DMS 273 (cell line): ENCODE results near the gene SHISAL2A.

Source experiments
- DNase-seq: peaks from one replicate; lab custom pipeline; 2025; ENCODE audit not compliant: unreplicated experiment; lab: John Stamatoyannopoulos, UW

SHISAL2A gene

GRCh38 chr1:52658795-52659194 is 25.8 kb downstream of the SHISAL2A start:
- no peak for DNase-seq

GRCh38 chr1:52659356-52659755 is 26.4 kb downstream of the SHISAL2A start:
- no peak for DNase-seq

- no peak for DNase-seq
Observed at GRCh38 chr1:52659851-52660596, 27.1 kb downstream of the SHISAL2A start.

DNA sequence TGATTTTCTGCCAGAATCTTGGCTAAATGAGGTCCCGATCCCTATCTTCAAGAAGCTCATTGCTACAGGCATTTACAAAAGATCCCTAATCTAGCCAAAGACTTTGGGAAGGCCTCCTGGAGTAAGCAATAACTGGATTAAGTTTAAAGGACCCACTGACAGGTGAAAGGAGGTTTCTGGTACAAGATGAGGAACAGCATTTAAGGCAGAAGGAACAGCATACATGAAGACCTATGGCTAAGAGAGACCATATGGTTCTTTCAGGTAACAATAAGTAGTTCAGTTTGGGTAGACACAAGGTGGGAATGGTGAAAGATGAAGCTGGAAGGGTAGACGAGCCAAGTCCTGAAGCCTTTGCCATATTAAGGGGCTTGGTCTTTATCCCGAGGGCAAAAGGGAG is 27.8 kb downstream of the SHISAL2A start:
- DNase-seq, result no peak

DNA sequence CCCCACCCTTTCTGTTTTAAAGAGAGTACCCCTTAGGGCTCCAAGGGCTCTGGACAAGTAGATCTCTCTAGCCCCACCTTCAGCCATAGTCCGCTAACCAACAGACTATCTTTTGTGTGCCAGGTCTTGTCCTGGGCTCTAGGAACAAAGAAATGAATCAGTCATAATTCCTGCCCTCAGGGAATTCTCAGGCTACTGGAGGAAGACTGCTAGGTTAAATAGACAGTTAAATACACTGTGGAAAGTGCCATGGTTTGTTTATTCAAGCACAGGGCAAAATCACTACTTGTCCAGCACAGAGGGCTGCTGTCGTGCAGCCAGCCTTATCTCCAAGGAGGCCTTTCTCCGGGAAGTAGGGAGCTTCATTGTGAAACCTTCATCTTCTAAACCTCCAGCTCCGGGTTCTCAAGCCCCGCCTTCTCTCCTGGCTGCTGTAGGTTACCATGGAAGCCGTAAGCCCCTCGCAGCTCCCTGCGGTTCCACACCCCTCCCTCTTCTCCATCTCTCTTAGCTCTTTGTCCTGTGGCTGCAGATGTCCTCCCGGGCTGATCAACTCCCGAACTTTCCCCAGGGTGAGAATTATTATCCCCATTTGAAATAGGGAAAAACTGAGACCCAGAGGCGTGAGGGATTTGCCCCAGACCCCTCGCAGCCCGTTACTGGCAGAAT is 29.8 kb downstream of the SHISAL2A start:
- DNase-seq, result peak; percentile 43

- no peak for DNase-seq
Observed at GRCh38 chr1:52663716-52664115, 30.7 kb downstream of the SHISAL2A start.

- DNase-seq, result no peak
Observed at GRCh38 chr1:52665006-52665941, 32.3 kb downstream of the SHISAL2A start.

DNA sequence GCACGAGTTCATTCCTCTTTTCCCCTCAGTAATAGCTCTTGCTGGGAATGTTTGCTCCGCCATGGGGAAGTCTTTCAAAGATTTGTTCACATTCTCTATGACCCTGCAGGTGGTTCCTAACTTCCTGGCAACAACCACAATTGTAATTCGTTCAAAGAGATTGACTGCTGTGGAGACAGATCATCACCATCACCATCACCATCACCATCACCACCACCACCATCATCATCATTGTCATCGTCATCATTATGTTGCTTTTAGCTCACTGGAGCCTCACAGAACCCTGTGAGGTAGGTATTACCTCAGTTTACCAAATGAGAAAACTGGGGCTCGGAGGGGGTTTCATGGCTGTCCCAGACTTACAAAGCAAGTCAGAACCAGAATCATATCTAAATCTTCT is 34.3 kb downstream of the SHISAL2A start:
- no peak for DNase-seq

- DNase-seq, result no peak
Observed at GRCh38 chr1:52667984-52668383, 35.0 kb downstream of the SHISAL2A start.

- no peak for DNase-seq
Observed at GRCh38 chr1:52668711-52669110, 35.7 kb downstream of the SHISAL2A start.

- no peak for DNase-seq
Observed at GRCh38 chr1:52669696-52670095, 36.7 kb downstream of the SHISAL2A start.

- no peak for DNase-seq
Observed at GRCh38 chr1:52670604-52671003, 37.6 kb downstream of the SHISAL2A start.

DNA sequence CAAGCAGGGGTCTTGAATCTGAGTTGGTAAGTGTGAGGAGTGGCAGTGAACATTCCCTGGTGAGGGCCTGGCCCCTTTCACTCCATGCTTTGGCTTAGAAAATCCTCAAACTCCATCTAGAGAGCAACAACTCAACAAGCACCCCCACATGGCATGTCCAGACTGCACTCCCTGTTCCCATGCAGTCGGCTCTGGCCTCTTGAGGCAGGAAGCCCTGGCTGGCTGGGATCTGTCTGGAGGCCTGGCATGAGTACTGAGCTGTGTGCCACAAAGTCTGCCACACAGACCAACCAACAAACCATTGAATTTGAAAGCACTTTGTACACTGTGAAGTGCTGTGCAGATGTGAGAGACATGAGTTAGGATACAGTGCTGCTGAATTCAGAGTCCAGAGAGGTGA is 40.0 kb downstream of the SHISAL2A start:
- peak; percentile 17 for DNase-seq

GRCh38 chr1:52673513-52673912 is 40.5 kb downstream of the SHISAL2A start:
- no peak for DNase-seq

- DNase-seq, result no peak
Observed at GRCh38 chr1:52674497-52675384, 41.8 kb downstream of the SHISAL2A start.

DNA sequence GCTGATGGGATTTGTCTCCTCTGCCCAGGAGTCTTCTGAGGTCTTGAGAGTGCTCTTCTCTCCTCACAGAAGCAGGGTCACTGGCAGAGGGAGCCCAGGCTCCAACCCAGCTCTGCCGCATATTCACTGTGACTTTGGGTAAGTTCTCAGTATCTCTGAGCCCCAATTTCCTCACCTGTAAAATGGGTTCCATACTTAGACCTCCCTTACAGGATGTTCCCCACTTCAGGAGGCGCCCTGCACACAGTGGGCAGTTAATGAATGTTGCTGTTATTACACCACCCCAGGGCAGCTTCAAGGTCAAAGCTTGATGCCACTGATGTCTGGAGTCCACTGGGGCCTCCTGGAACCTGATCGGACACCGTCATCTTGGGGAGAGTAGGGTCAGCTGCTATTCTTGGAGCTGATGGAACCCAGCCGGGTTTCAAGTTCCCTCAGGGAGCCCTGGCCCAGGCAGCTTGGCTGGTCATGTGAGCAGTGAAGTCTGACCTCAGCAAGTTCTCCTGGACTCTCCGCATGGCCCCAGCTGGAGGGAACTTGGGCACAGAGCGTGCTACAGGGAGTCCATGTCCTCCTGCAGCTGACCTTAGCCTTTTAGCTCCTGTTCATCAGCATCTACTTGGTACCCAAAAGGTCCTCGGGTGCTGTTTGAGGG is 43.4 kb downstream of the SHISAL2A start:
- no peak for DNase-seq

DNA sequence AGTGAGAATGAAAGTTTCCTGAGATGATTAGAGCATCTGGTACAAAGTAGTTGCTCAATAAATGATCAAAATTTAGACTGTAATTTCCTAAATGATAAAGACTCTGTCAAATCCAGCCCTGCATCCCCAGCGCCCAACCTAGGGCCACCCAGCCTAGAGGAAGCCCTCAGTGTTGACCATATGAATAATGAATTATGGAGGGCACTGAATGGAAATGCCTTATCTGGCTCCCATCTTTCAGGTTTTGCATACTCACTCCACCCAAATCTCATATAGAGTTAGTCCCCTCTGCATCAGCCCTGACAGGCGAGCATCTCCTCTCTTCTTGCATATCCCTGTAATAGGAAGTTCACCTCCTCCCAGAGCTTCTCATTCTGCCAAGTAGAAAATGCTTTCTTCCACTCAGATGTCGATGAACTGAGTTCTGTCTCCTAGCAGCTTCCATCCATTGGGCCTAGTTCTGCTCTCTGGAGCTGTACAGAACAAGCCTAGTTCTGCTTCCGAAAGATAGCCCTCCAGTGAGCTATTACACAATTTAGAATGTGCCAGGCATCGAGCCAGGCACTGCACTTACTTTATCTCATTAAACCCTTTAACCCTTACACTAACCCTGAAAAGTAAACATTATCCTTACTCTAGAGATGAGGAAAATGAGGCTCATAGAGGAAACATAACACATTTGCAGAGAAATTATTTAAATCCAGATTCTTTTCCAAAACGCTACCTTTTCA is 44.3 kb downstream of the SHISAL2A start:
- DNase-seq, result no peak

DNA sequence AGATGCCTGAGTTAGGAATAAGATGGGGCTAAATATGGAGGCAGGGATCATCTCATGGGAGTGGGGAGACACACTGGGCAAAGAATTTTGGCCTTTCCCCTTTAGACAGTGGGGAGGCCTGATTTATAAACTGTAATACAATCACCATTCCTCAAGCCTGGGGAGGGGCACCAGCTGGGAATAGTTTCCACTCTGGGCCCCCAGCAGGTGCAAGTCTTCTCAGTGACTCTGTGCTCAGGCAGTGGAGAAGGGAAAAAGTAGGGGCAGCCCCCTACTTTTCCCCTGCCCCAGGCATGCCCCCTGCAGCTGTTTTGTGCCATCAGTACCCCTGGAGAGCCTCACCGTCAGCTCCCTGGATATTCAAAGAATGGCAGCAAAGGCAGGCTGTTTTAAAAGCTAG is 46.1 kb downstream of the SHISAL2A start:
- DNase-seq, result no peak

- DNase-seq, result no peak
Observed at GRCh38 chr1:52679498-52679897, 46.5 kb downstream of the SHISAL2A start.
